Measurements from ENCODE around the gene DCC.
"Not testable (repeated sequence)": the region's sequence is repeated elsewhere in the genome, so short reads cannot be mapped to it uniquely, and the experiment has no call there.

DCC gene

DNA sequence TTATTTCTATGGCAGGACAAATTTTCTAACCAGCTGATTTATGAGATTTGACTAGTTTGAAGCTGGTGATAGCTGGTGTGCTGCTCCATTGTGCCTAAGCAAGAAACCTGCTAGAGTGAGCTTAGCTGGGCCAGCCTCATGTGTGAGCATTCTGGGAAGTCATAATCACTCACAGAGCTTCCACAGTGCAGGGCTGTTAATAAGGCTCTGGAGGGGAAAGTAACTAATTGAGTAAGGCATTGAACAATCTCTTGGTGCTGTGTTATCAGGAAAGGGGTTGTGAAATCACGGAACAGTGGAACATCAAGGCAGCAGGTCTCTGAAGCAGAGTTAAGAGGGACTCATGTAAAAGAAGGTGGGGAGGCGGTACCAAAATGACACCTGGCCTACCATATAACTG lies 1111.9 kb downstream of the DCC start:
- H3K27me3 ChIP-seq: no peaks in the 10 kb centered on the region
- H3K9ac ChIP-seq: no peak overlapping the region
- H3K4me2 ChIP-seq: no peak overlapping the region
- H3K4me3 ChIP-seq: no peak overlapping the region
- no peaks in the 10 kb centered on the region for H3K36me3 ChIP-seq
- H3K4me1 ChIP-seq: no peaks in the 10 kb centered on the region
- no peaks in the 10 kb centered on the region for H4K20me1 ChIP-seq
- no peak for TF ChIP-seq Cebpa-rat (IDR thresholded peaks at IDR 0.05)
- H3K27ac ChIP-seq: no peak overlapping the region
- no peaks in the 10 kb centered on the region for H3K9me3 ChIP-seq

DNA sequence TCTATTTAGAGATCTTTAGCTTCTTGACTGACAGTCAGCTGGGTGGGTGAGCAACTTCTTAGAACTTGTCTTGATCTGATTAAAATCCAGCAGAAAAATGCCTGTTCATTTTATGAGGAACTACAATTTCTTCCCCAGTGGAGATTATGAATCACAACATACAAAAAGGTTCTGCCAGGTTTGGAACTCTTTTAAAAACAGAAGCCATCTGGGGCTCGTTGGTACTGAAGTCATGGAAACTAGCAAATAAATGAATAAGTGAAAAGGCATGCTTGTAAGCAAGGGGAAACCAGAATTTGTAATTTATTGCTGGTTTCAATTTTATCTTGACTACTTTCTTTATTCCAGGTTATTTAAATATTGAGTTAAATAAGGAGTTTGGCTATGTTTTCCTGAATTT lies 1117.1 kb downstream of the DCC start:
- Histone ChIP-seq H3K27me3 (no peaks in the 10 kb centered on the region), H4K20me1 (no peaks in the 10 kb centered on the region), H3K9ac (no peak overlapping the region), H3K4me2 (no peak overlapping the region), H3K36me3 (no peaks in the 10 kb centered on the region), H3K4me1 (no peaks in the 10 kb centered on the region), H3K27ac (no peak overlapping the region), H3K9me3 (no peaks in the 10 kb centered on the region), H3K4me3 (no peak overlapping the region)
- no peak for TF ChIP-seq Cebpa-rat (IDR thresholded peaks at IDR 0.05)

DNA sequence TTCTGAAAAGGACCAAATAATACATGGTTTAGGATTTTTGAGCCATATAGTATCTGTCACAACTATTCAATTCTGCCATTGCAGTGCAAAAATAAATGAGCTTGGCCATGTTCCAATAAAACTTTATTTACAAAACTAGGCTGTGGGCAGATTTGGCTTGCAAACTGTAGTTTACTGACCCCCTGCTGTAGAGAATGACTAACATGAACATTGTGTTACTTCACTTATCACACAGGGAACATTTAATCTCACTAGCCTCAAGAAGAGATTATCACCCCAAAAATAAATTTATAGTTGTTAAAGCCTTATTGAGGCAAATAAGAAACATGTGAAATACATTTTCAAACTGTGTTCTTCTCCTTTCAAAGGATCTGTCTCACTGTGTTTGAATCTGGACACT lies 1118.3 kb downstream of the DCC start:
- H3K36me3 ChIP-seq: no peaks in the 10 kb centered on the region
- no peaks in the 10 kb centered on the region for H3K4me1 ChIP-seq
- H3K9ac ChIP-seq: no peak overlapping the region
- H3K27me3 ChIP-seq: no peaks in the 10 kb centered on the region
- H3K9me3 ChIP-seq: no peaks in the 10 kb centered on the region
- no peak overlapping the region for H3K27ac ChIP-seq
- no peaks in the 10 kb centered on the region for H4K20me1 ChIP-seq
- TF ChIP-seq Cebpa-rat (IDR thresholded peaks at IDR 0.05): no peak
- H3K4me2 ChIP-seq: no peak overlapping the region
- no peak overlapping the region for H3K4me3 ChIP-seq

DNA sequence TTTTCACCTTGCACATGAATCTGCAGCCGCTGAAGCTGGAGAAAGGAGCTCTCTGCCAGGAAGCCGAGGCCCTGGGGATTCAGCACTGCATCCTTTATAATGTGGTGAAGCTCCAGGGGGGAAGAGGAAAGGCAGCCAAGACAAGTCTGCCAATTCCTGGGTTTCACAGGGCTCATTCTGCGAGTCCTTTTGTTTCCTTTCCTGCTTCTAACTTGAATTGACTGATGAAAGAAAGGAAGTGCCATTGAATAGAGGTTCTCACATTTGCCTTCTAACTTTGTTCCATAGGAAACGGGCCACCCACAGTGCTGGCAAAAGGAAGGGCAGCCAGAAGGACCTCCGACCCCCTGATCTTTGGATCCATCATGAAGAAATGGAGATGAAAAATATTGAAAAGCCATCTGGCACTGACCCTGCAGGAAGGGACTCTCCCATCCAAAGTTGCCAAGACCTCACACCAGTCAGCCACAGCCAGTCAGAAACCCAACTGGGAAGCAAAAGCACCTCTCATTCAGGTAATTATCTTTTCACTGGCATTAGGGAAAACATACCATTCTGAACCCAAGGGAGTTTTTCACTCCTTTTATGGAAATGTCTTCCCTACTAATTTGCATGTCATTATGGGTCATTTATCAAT lies 1119.1 kb downstream of the DCC start:
- H4K20me1 ChIP-seq: no peaks in the 10 kb centered on the region

DNA sequence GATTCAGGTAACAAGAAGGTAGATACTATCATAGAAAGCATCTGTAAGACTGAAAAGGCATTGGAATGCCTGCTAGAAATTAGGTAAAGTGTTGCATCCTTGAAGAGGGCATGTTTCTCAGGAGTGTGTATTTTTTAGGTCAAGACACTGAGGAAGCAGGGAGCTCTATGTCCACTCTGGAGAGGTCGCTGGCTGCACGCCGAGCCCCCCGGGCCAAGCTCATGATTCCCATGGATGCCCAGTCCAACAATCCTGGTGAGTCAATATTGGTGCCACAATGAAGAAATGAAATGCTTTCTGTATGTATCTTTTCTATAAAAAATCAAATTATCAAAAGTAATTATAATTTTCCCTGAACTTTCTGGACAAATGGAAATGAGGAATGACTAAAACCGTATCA lies 1127.8 kb downstream of the DCC start:
- Histone ChIP-seq H3K27ac (no peak overlapping the region), H3K9me3 (peaks cover 6% of the 10 kb centered on the region; the same call in 1 of the 2 replicates), H3K4me2 (no peak overlapping the region), H3K27me3 (no peaks in the 10 kb centered on the region), H4K20me1 (no peaks in the 10 kb centered on the region), H3K4me1 (no peaks in the 10 kb centered on the region), H3K9ac (no peak overlapping the region), H3K36me3 (no peaks in the 10 kb centered on the region), H3K4me3 (no peak overlapping the region)
- no peak for TF ChIP-seq Cebpa-rat (IDR thresholded peaks at IDR 0.05)

More for the DNA sequence above, 1119.1 kb downstream of the DCC start:
- Histone ChIP-seq H3K9ac (no peak overlapping the region), H3K4me1 (no peaks in the 10 kb centered on the region), H3K27ac (no peak overlapping the region), H3K4me3 (no peak overlapping the region), H3K4me2 (no peak overlapping the region), H3K36me3 (no peaks in the 10 kb centered on the region), H3K9me3 (no peaks in the 10 kb centered on the region), H3K27me3 (no peaks in the 10 kb centered on the region)
- no peak for TF ChIP-seq Cebpa-rat (IDR thresholded peaks at IDR 0.05)

DNA sequence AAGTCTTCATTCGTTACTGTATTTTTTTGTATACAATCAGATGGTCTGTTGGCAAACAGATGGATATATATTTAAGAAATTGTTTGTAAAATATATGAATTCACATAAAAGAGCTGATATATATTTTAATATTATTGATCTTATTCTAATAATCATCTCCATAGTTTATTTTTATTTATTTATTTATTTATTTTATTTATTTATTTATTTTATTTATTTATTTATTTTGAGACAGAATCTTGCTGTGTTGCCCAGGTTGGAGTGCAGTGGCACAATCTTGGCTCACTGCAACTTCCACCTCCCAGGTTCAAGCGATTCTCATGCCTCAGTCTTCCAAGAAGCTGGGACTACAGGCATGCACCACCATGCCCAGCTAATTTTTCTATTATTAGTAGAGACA lies 1128.2 kb downstream of the DCC start:
- not testable (repeated sequence) for H3K4me2 ChIP-seq, H3K36me3 ChIP-seq, H3K4me3 ChIP-seq, H3K9me3 ChIP-seq, H3K9ac ChIP-seq, H3K27me3 ChIP-seq, H3K4me1 ChIP-seq, H3K27ac ChIP-seq, H4K20me1 ChIP-seq

DNA sequence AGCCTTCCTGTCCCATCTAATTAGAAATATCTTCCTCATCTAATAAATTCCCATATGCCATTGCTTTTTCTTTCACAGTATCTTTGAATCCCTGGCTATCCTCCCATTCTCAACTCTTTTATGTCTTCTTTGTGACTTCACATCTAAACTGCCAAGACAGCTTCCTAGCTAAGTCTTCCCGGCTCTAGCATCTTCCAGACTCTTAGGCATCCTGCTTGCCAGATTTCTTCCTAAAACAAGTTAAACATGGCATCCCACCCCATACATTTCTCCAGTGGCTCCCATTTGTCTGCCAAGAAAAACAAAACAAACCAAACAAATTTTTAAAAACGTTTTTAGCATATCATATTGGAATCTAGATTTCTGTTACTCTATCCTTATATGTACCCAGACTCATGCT lies 1132.5 kb downstream of the DCC start:
- H3K9ac ChIP-seq: no peak overlapping the region
- H3K27ac ChIP-seq: no peak overlapping the region
- no peaks in the 10 kb centered on the region for H3K36me3 ChIP-seq
- H4K20me1 ChIP-seq: no peaks in the 10 kb centered on the region
- no peak overlapping the region for H3K4me3 ChIP-seq
- no peak overlapping the region for H3K4me2 ChIP-seq
- no peak for TF ChIP-seq Cebpa-rat (IDR thresholded peaks at IDR 0.05)
- H3K9me3 ChIP-seq: peaks cover 20% of the 10 kb centered on the region
- no peaks in the 10 kb centered on the region for H3K4me1 ChIP-seq
- H3K27me3 ChIP-seq: no peaks in the 10 kb centered on the region

DNA sequence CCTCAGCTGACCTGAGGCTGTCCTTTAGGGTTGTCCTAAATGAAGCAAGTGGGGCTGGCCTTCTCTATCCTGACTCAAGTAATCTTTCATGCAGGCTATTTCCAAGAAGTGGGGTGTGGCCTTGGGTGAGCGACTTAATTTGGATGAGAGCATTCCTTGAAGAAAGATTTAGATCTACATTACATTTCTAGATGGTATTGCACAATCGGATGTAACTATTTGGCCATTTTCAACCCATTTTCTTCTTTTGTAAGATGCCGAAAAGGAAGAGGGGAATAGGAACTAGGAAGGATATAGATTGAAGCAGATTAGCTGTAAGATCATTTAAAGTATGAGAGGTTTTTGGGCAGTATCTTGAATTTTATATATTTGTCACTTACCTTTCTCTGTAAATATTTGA lies 1138.2 kb downstream of the DCC start:
- peak; percentile 35; the same call in 1 of the 2 replicates for TF ChIP-seq Cebpa-rat (IDR thresholded peaks at IDR 0.05)
- no peaks in the 10 kb centered on the region for H3K4me1 ChIP-seq
- no peaks in the 10 kb centered on the region for H3K27me3 ChIP-seq
- H3K9me3 ChIP-seq: peaks cover 14% of the 10 kb centered on the region
- H4K20me1 ChIP-seq: no peaks in the 10 kb centered on the region
- H3K9ac ChIP-seq: no peak overlapping the region
- H3K27ac ChIP-seq: no peak overlapping the region
- no peak overlapping the region for H3K4me3 ChIP-seq
- no peaks in the 10 kb centered on the region for H3K36me3 ChIP-seq
- H3K4me2 ChIP-seq: no peak overlapping the region

DNA sequence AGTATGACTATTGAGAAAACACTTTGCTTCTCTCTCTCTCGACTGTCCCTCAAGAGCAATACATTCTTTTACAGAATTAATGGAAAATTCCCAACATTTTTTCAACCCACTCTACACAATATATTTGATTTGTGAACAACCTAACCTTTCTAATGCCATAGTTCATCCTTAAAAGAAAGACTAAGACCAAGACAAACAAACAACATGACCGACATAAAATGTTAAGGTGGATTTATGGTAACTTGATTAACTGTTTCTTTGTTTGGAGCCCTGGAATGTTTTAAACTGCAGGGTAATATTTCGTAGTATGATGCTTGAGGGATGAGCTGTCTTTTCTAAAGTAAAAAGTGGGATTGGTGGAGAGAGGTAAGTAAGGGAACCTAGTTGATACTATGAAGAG lies 1146.3 kb downstream of the DCC start:
- Histone ChIP-seq H3K9ac (no peak overlapping the region), H3K27ac (no peak overlapping the region), H3K9me3 (no peaks in the 10 kb centered on the region), H3K27me3 (no peaks in the 10 kb centered on the region), H3K4me2 (no peak overlapping the region), H3K36me3 (no peaks in the 10 kb centered on the region), H3K4me3 (no peak overlapping the region), H3K4me1 (no peaks in the 10 kb centered on the region), H4K20me1 (no peaks in the 10 kb centered on the region)
- no peak for TF ChIP-seq Cebpa-rat (IDR thresholded peaks at IDR 0.05)

DNA sequence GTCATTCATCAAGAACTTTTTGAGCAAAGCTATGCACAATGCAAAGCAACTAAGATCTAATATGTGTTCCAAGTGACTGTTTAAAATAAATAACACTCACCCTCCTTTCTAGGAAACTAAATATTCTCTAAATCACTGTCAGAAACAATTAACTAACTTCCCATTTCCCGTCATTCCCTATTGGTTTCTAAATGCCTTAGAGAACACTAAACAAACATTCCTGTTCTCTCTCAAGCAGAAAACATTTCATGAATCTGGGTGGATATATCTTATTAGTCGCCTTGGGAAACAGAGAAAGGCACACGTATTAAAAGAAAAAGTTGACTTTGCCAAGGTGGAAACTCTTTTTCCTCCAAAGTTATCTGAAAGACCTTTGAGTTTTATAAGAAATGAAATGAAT lies 1149.3 kb downstream of the DCC start:
- Histone ChIP-seq H3K27ac (no peak overlapping the region), H3K36me3 (no peaks in the 10 kb centered on the region), H3K4me3 (no peak overlapping the region), H3K4me1 (no peaks in the 10 kb centered on the region), H3K27me3 (no peaks in the 10 kb centered on the region), H3K4me2 (no peak overlapping the region), H4K20me1 (no peaks in the 10 kb centered on the region), H3K9me3 (no peaks in the 10 kb centered on the region), H3K9ac (no peak overlapping the region)
- no peak for TF ChIP-seq Cebpa-rat (IDR thresholded peaks at IDR 0.05)

DNA sequence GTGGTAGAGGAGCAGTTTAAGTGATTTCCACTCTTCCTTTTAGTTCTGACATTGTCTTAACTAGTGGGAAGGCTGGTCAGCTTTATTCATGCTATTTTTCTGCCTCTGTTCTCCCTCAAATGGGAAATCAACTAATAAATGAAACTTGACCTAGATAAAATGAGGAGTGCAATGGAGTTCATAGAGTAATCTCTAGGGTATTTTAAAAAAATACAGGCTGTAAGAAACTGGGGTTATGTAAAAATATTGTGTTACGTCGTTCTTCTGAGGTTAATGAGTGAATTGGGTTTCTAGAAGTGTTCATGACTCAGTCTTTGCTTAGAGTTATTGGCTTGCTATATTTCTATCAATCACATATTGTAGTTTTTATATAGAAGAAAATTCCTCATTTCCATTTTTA lies 1150.0 kb downstream of the DCC start:
- no peaks in the 10 kb centered on the region for H3K4me1 ChIP-seq
- no peak overlapping the region for H3K27ac ChIP-seq
- no peak overlapping the region for H3K4me3 ChIP-seq
- no peak overlapping the region for H3K4me2 ChIP-seq
- H3K9ac ChIP-seq: no peak overlapping the region
- H3K27me3 ChIP-seq: no peaks in the 10 kb centered on the region
- H3K9me3 ChIP-seq: no peaks in the 10 kb centered on the region
- no peaks in the 10 kb centered on the region for H3K36me3 ChIP-seq
- no peak for TF ChIP-seq Cebpa-rat (IDR thresholded peaks at IDR 0.05)
- no peaks in the 10 kb centered on the region for H4K20me1 ChIP-seq

All from BLaER1 (cell line).